Large intestine (tissue), 1 donor: ENCODE results near the gene APOA4. TPM values are rescaled to one million over a fixed set of nuclear protein-coding genes. Genes with fewer than 3 reads are reported as not detected.

Source experiments
- polyA plus RNA-seq: library from polyadenylated mRNA; unstranded; fragments of 120-200 nt; gene quantifications from one replicate; pipeline ENCODE4 v1.2.1, GENCODE V29; 2013

Gene APOA4
- polyA plus RNA-seq, 1 donor, result 4,166 TPM

Other genes starting within 250 kb of the APOA4 start
- 21.3 TPM for gene BUD13, start 50.3 kb downstream of the APOA4 start, polyA plus RNA-seq
- gene ZPR1, start 35.3 kb downstream of the APOA4 start, polyA plus RNA-seq, result 41.3 TPM
- 0.09 TPM for gene APOA5, start 31.4 kb downstream of the APOA4 start, polyA plus RNA-seq
- gene APOC3, start 6.6 kb upstream of the APOA4 start, polyA plus RNA-seq, result 1,751 TPM
- 4,188 TPM for gene APOA1, start 14.3 kb upstream of the APOA4 start, polyA plus RNA-seq